Measurements from ENCODE around the gene OMP.
"Not testable (repeated sequence)": the region's sequence is repeated elsewhere in the genome, so short reads cannot be mapped to it uniquely, and the experiment has no call there.

OMP gene

GRCh38 chr11:77060234-77060633 lies 42.4 kb upstream of the OMP start:
- H3K9me3 ChIP-seq (ENCODE audit: insufficient read depth, low read depth, low read length), result peaks cover 11% of the 10 kb centered on the region
- no peaks in the 10 kb centered on the region for H3F3A ChIP-seq (ENCODE audit: low read depth)
- TF ChIP-seq EZH2phosphoT487 (IDR thresholded peaks at IDR 0.05; ENCODE audit: borderline replicate concordance) (no peak), CTCF (conservative IDR thresholded peaks at IDR 0.05; ENCODE audit: low read length) (no peak)
- no peaks in the 10 kb centered on the region for H3K4me1 ChIP-seq (ENCODE audit: insufficient read depth, low read length, poor library complexity, severe bottlenecking)
- H3K9ac ChIP-seq (ENCODE audit: low read depth, low read length, poor library complexity, severe bottlenecking), result no peak overlapping the region
- H4K20me1 ChIP-seq (ENCODE audit: insufficient read depth, low read length, poor library complexity, severe bottlenecking), result no peaks in the 10 kb centered on the region
- no peak overlapping the region for H2AFZ ChIP-seq (ENCODE audit: low read length)
- H3K36me3 ChIP-seq (ENCODE audit: insufficient read depth, low read length), result no peaks in the 10 kb centered on the region
- H3K9me2 ChIP-seq (replicated peaks; ENCODE audit: low read depth, low read length), result no peaks in the 10 kb centered on the region
- no peaks in the 10 kb centered on the region for H3K27me3 ChIP-seq (ENCODE audit: insufficient read depth, low read length, poor library complexity, severe bottlenecking)
- no peak overlapping the region for H3K4me3 ChIP-seq (ENCODE audit: low read length, poor library complexity, severe bottlenecking)
- no peaks in the 10 kb centered on the region for H3K79me2 ChIP-seq (ENCODE audit: insufficient read depth, low read length)
- no peak overlapping the region for H3K4me2 ChIP-seq (ENCODE audit: low read depth, low read length, poor library complexity, severe bottlenecking)

GRCh38 chr11:77061258-77061657 lies 41.4 kb upstream of the OMP start:
- H3K27me3 ChIP-seq (ENCODE audit: insufficient read depth, low read length, poor library complexity, severe bottlenecking); H3K36me3 ChIP-seq (ENCODE audit: insufficient read depth, low read length); H3K4me2 ChIP-seq (ENCODE audit: low read depth, low read length, poor library complexity, severe bottlenecking); H3F3A ChIP-seq (ENCODE audit: low read depth); H3K4me1 ChIP-seq (ENCODE audit: insufficient read depth, low read length, poor library complexity, severe bottlenecking); H3K79me2 ChIP-seq (ENCODE audit: insufficient read depth, low read length); H3K9ac ChIP-seq (ENCODE audit: low read depth, low read length, poor library complexity, severe bottlenecking); H3K9me2 ChIP-seq (replicated peaks; ENCODE audit: low read depth, low read length); H4K20me1 ChIP-seq (ENCODE audit: insufficient read depth, low read length, poor library complexity, severe bottlenecking); H2AFZ ChIP-seq (ENCODE audit: low read length); H3K9me3 ChIP-seq (ENCODE audit: insufficient read depth, low read depth, low read length); H3K4me3 ChIP-seq (ENCODE audit: low read length, poor library complexity, severe bottlenecking): not testable (repeated sequence)

GRCh38 chr11:77062924-77063323 lies 39.7 kb upstream of the OMP start:
- Histone ChIP-seq H2AFZ (ENCODE audit: low read length) (no peak overlapping the region), H3K9ac (ENCODE audit: low read depth, low read length, poor library complexity, severe bottlenecking) (no peak overlapping the region), H3K4me2 (ENCODE audit: low read depth, low read length, poor library complexity, severe bottlenecking) (no peak overlapping the region), H3K4me1 (ENCODE audit: insufficient read depth, low read length, poor library complexity, severe bottlenecking) (peaks cover 12% of the 10 kb centered on the region), H3K9me2 (replicated peaks; ENCODE audit: low read depth, low read length) (no peaks in the 10 kb centered on the region), H3F3A (ENCODE audit: low read depth) (no peaks in the 10 kb centered on the region), H3K9me3 (ENCODE audit: insufficient read depth, low read depth, low read length) (no peaks in the 10 kb centered on the region), H3K79me2 (ENCODE audit: insufficient read depth, low read length) (peaks cover 9% of the 10 kb centered on the region; the same call in 1 of the 2 replicates), H4K20me1 (ENCODE audit: insufficient read depth, low read length, poor library complexity, severe bottlenecking) (peaks cover 5% of the 10 kb centered on the region), H3K4me3 (ENCODE audit: low read length, poor library complexity, severe bottlenecking) (no peak overlapping the region), H3K36me3 (ENCODE audit: insufficient read depth, low read length) (no peaks in the 10 kb centered on the region), H3K27me3 (ENCODE audit: insufficient read depth, low read length, poor library complexity, severe bottlenecking) (no peaks in the 10 kb centered on the region)
- TF ChIP-seq CTCF (conservative IDR thresholded peaks at IDR 0.05; ENCODE audit: low read length) (peak; percentile 58), EZH2phosphoT487 (IDR thresholded peaks at IDR 0.05; ENCODE audit: borderline replicate concordance) (no peak)

- no peak overlapping the region for H2AFZ ChIP-seq (ENCODE audit: low read length)
- H3K79me2 ChIP-seq (ENCODE audit: insufficient read depth, low read length), result peaks cover 11% of the 10 kb centered on the region; the same call in 1 of the 2 replicates
- H3K9me2 ChIP-seq (replicated peaks; ENCODE audit: low read depth, low read length), result no peaks in the 10 kb centered on the region
- H3K27me3 ChIP-seq (ENCODE audit: insufficient read depth, low read length, poor library complexity, severe bottlenecking), result no peaks in the 10 kb centered on the region
- H3F3A ChIP-seq (ENCODE audit: low read depth), result no peaks in the 10 kb centered on the region
- H4K20me1 ChIP-seq (ENCODE audit: insufficient read depth, low read length, poor library complexity, severe bottlenecking), result peaks cover 7% of the 10 kb centered on the region
- no peak overlapping the region for H3K4me2 ChIP-seq (ENCODE audit: low read depth, low read length, poor library complexity, severe bottlenecking)
- H3K9me3 ChIP-seq (ENCODE audit: insufficient read depth, low read depth, low read length), result no peaks in the 10 kb centered on the region
- H3K4me3 ChIP-seq (ENCODE audit: low read length, poor library complexity, severe bottlenecking), result no peak overlapping the region
- H3K4me1 ChIP-seq (ENCODE audit: insufficient read depth, low read length, poor library complexity, severe bottlenecking), result peaks cover 17% of the 10 kb centered on the region
- H3K36me3 ChIP-seq (ENCODE audit: insufficient read depth, low read length), result no peaks in the 10 kb centered on the region
- no peak overlapping the region for H3K9ac ChIP-seq (ENCODE audit: low read depth, low read length, poor library complexity, severe bottlenecking)
- TF ChIP-seq CTCF (conservative IDR thresholded peaks at IDR 0.05; ENCODE audit: low read length) (no peak), EZH2phosphoT487 (IDR thresholded peaks at IDR 0.05; ENCODE audit: borderline replicate concordance) (no peak)
Measured at GRCh38 chr11:77063407-77063806, 39.2 kb upstream of the OMP start.
